Gastrocnemius medialis (tissue), 4 donors: Measurements from ENCODE around the gene FANCM. TPM values are rescaled to one million over a fixed set of nuclear protein-coding genes. Genes with fewer than 3 reads are reported as not detected.

Experiments used
- ATAC-seq, 2 donors: fragments of 150-250 bp; one replicate each; pipeline ENCODE4 v1.9.1; 2016
- DNase-seq, 2 donors: peaks; one replicate each; pipeline ENCODE4 v3.0.0-alpha.2; 2019
- H3K27ac ChIP-seq, 4 donors: fragments of 200-600 bp; sonication (generic); 1 replicate in 1 of 4; 2 replicates in 3 of 4; pipeline ENCODE4 v1.5.1; 2016 to 2018; ENCODE audit warnings: mild to moderate bottlenecking in 2 of 4, moderate library complexity in 1 of 4
- H3K27me3 ChIP-seq, 3 donors: fragments of 200-600 bp; sonication (generic) in 2 of 3; 1 replicate in 1 of 3; 2 replicates in 2 of 3; pipeline versions ENCODE4 v1.5.1 to v1.6.0; 2016 to 2019; ENCODE audit warnings: mild to moderate bottlenecking in 1 of 3, moderate library complexity in 1 of 3
- H3K36me3 ChIP-seq, 2 donors: fragments of 200-600 bp; sonication (generic) in 1 of 2; one replicate each; pipeline ENCODE4 v1.5.1; 2017 to 2018
- H3K4me1 ChIP-seq, 2 donors: fragments of 200-600 bp; sonication (generic) in 1 of 2; one replicate each; pipeline ENCODE4 v1.5.1; 2016 to 2017; ENCODE audit warnings: mild to moderate bottlenecking in 2 of 2
- H3K4me3 ChIP-seq, 4 donors: fragments of 200-600 bp; sonication (generic) in 3 of 4; 1 replicate in 1 of 4; 2 replicates in 3 of 4; pipeline ENCODE4 v1.5.1; 2016 to 2019; ENCODE audit warnings: mild to moderate bottlenecking in 2 of 4
- H3K9me3 ChIP-seq, 3 donors: fragments of 200-600 bp; sonication (generic) in 2 of 3; 1 replicate in 1 of 3; 2 replicates in 2 of 3; pipeline ENCODE4 v1.5.1; 2016 to 2019
- POLR2A ChIP-seq, 2 donors: fragments of 450-650 bp; IDR thresholded peaks; one replicate each; pipeline ENCODE4 v1.6.1; 2017; ENCODE audit warnings: antibody characterized with exemption in 2 of 2, mild to moderate bottlenecking in 2 of 2, moderate library complexity in 2 of 2
- in situ Hi-C, 4 donors: fragments of 200-750 bp; cut with MboI; loops; one replicate each; pipeline versions ENCODE4 v1.15.0 to v1.8.0; 2017; ENCODE audit warnings: low sequenced_read_pairs in 4 of 4
- intact Hi-C: fragments of 100-400 bp; cut with DNase I; formaldehyde crosslinking; loops from one replicate; pipeline ENCODE4 v1.15.1; 2023; ENCODE audit warnings: low total_unique reads
- total RNA-seq, 4 donors: library from RNA; depleted of rRNA; stranded (reverse); fragments of >200 nt; gene quantifications; one replicate each; pipeline versions ENCODE4 v1.1.0 to v1.2.3, GENCODE V29; 2016
- TF ChIP-seq, protein P1 (sequence below), 5 experiments: fragments of 450-650 bp in 3 of 5; fragments of 200-600 bp in 2 of 5; sonication (generic) in 2 of 5; IDR thresholded peaks in 4 of 5; conservative IDR thresholded peaks in 1 of 5; 1 replicate in 4 of 5; 2 replicates in 1 of 5; pipeline ENCODE4 v1.5.1; 2016 to 2019; ENCODE audit warnings: antibody characterized with exemption in 5 of 5, mild to moderate bottlenecking in 3 of 5, moderate library complexity in 3 of 5

FANCM gene
- total RNA-seq, 4 donors from 2014 or later = 2.1 to 3.9 (median 2.9) TPM

DNA sequence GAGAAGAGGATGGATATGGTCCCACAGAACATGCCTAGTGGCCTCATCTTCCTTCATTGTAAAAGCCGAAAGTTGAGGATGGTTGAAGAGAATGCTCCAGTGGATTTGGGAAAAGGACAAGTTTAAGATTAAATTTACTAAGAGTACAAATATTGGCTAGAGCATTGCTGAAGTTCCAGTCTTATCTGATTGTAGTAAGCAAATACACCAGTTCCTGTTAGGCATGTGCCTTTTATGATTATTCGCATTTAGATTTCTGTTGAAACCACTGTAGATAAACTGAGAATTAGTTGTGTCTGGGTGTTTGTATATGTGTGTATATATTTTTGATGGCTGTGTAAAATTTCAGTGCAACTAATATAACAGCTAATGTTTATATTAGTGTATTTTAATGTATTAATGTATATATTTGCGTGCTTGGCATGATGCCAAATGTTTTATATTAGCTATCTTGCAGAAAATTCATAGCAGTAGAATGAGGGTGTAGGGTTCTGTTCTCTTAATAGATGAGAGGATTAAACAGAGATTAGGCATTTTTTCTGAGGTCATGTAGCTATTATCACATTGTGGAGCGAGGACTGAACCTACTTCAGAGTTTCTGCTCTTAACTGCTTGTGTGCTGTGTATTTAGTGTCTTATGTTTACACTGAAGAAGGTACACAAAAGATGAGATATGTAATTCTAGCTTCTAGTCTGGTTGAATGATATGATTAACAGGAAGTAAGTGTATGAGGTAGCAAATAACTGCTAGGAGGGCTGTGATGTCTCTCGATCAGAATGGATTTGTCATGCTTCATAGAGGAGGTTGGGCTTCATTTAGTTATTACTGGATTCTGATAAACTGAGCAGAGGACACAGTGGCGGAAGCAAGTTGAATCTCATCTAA lies 22.6 kb upstream of the FANCM start:
- ATAC-seq (no peak), DNase-seq (no peak)
- Histone ChIP-seq H3K4me1 (peaks cover 7 to 8% of the 10 kb centered on the region in 2 donors), H3K27ac (no peak overlapping the region), H3K36me3 (peaks cover 9 to 91% of the 10 kb centered on the region in 2 donors), H3K27me3 (no peaks in the 10 kb centered on the region), H3K9me3 (no peaks in the 10 kb centered on the region), H3K4me3 (no peak overlapping the region)
- in situ Hi-C loops (no loop called here), intact Hi-C loops (no loop called here)
- TF ChIP-seq, protein P1, sequence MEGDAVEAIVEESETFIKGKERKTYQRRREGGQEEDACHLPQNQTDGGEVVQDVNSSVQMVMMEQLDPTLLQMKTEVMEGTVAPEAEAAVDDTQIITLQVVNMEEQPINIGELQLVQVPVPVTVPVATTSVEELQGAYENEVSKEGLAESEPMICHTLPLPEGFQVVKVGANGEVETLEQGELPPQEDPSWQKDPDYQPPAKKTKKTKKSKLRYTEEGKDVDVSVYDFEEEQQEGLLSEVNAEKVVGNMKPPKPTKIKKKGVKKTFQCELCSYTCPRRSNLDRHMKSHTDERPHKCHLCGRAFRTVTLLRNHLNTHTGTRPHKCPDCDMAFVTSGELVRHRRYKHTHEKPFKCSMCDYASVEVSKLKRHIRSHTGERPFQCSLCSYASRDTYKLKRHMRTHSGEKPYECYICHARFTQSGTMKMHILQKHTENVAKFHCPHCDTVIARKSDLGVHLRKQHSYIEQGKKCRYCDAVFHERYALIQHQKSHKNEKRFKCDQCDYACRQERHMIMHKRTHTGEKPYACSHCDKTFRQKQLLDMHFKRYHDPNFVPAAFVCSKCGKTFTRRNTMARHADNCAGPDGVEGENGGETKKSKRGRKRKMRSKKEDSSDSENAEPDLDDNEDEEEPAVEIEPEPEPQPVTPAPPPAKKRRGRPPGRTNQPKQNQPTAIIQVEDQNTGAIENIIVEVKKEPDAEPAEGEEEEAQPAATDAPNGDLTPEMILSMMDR (IDR thresholded peaks at IDR 0.05 in 4 of 5, conservative IDR thresholded peaks at IDR 0.05 in 1 of 5) = no peak
- no peak for TF ChIP-seq POLR2A (IDR thresholded peaks at IDR 0.05)

DNA sequence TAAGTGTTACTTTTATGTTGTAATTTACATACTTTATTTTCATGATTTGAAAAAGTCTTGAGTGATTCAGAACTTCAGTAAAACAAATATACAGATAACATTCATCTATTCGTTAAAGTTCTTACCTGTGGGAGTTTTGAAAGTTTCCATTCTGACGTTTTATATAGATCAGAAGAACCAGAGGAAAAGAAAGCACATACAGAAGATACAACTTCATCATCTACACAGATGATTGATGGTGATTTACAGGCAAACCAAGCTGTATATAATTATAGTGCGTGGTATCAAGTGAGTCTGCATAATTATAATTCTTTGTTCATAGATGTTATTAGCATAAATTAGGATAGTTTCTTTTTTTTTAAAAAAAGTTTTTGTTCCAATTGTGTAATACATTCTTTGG lies 21.4 kb upstream of the FANCM start:
- H3K4me3 ChIP-seq = no peak overlapping the region
- in situ Hi-C loops (no loop called here), intact Hi-C loops (no loop called here)
- ATAC-seq (no peak), DNase-seq (no peak)
- peaks cover 9 to 93% of the 10 kb centered on the region in 2 donors for H3K36me3 ChIP-seq
- H3K27ac ChIP-seq = no peak overlapping the region
- TF ChIP-seq, protein P1 (IDR thresholded peaks at IDR 0.05 in 4 of 5, conservative IDR thresholded peaks at IDR 0.05 in 1 of 5) = no peak
- no peak for TF ChIP-seq POLR2A (IDR thresholded peaks at IDR 0.05)
- H3K4me1 ChIP-seq = peaks cover 7 to 8% of the 10 kb centered on the region in 2 donors
- no peaks in the 10 kb centered on the region for H3K27me3 ChIP-seq
- H3K9me3 ChIP-seq = no peaks in the 10 kb centered on the region

DNA sequence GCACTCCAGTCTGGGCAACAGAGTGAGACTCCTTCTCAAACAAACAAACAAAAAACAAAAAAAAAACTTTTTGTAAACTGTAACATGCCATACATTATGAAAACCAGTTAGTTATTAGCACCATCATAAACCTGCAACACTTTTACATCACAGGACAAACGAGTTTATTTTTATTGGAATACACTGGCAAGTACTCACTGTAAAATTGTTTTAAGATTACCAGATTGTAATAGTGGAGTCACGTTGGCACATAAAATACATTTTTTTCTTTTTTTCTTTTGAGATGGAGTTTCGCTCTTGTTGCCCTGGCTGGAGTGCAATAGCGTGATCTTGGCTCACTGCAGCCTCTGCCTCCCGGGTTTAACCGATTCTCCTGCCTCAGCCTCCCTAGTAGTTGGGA lies 17.1 kb upstream of the FANCM start:
- in situ Hi-C loops (no loop called here), intact Hi-C loops (no loop called here)
- ATAC-seq (no peak), DNase-seq (no peak)
- no peaks in the 10 kb centered on the region for H3K27me3 ChIP-seq
- peak overlapping the region in 1 of 4 donors; percentile 20 for H3K27ac ChIP-seq
- TF ChIP-seq POLR2A (IDR thresholded peaks at IDR 0.05) = no peak
- TF ChIP-seq, protein P1 (IDR thresholded peaks at IDR 0.05 in 4 of 5, conservative IDR thresholded peaks at IDR 0.05 in 1 of 5) = no peak
- H3K36me3 ChIP-seq = peaks cover 9 to 97% of the 10 kb centered on the region in 2 donors
- no peaks in the 10 kb centered on the region for H3K9me3 ChIP-seq
- H3K4me3 ChIP-seq = no peak overlapping the region
- H3K4me1 ChIP-seq = peaks cover 7 to 8% of the 10 kb centered on the region in 2 donors

DNA sequence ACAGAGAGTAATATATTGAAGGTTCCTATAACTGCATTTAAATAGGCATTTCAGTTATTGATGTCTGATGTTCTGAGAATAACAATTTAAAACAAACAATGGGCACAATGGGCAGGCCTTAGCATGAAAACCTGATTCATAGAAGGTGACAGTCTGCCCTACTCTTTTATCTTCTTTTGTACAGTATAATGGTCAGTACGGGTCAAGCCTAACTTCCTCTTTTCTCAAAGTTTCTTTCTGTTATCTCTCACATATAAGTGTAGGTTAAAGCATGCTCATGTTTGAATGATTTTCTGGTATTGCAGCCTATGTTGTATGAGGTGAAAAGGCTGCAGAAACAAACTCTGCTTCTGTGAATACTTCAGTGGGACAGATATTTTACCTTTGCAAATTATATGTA lies 15.6 kb upstream of the FANCM start:
- in situ Hi-C loops = no loop called here
- H3K9me3 ChIP-seq = no peaks in the 10 kb centered on the region

More for the DNA sequence above, 15.6 kb upstream of the FANCM start:
- Histone ChIP-seq H3K36me3 (peaks cover 4 to 87% of the 10 kb centered on the region in 2 donors), H3K27ac (no peak overlapping the region), H3K4me3 (no peak overlapping the region), H3K27me3 (no peaks in the 10 kb centered on the region), H3K4me1 (peaks cover 11 to 16% of the 10 kb centered on the region in 2 donors)
- TF ChIP-seq POLR2A (IDR thresholded peaks at IDR 0.05) = no peak
- TF ChIP-seq, protein P1 (IDR thresholded peaks at IDR 0.05 in 4 of 5, conservative IDR thresholded peaks at IDR 0.05 in 1 of 5) = no peak
- intact Hi-C loops = no loop called here
- no peak for DNase-seq
- ATAC-seq = no peak
